Spleen (tissue), 11 donors: ENCODE data around the gene CHODL. TPM values are rescaled to one million over a fixed set of nuclear protein-coding genes. Genes with fewer than 3 reads are reported as not detected.

Experiments used
- DNase-seq: peaks from one replicate; pipeline ENCODE4 v3.0.0-alpha.2; 2020
- H3K27ac ChIP-seq, 8 donors: fragments of 200-600 bp; sonication (generic) in 7 of 8; 1 replicate in 4 of 8; 2 replicates in 4 of 8; pipeline versions ENCODE4 v1.5.0 to v1.8.0; 2016 to 2021; ENCODE audit warnings: inconsistent platforms in 4 of 8, mild to moderate bottlenecking in 4 of 8, moderate library complexity in 1 of 8
- H3K27me3 ChIP-seq, 7 donors: fragments of 200-600 bp; sonication (generic) in 6 of 7; replicated peaks in 1 of 7; 1 replicate in 4 of 7; 2 replicates in 3 of 7; pipeline versions ENCODE4 v1.5.0 to v1.8.0; 2016 to 2021; ENCODE audit warnings: inconsistent platforms in 3 of 7, mild to moderate bottlenecking in 1 of 7
- H3K36me3 ChIP-seq, 6 donors: fragments of 200-600 bp; sonication (generic) in 5 of 6; 1 replicate in 4 of 6; 2 replicates in 2 of 6; pipeline versions ENCODE4 v1.5.0 to v1.8.0; 2016 to 2021; ENCODE audit warnings: inconsistent platforms in 2 of 6
- H3K4me1 ChIP-seq, 6 donors: fragments of 200-600 bp; sonication (generic) in 5 of 6; 1 replicate in 3 of 6; 2 replicates in 3 of 6; pipeline versions ENCODE4 v1.5.0 to v1.8.0; 2016 to 2021; ENCODE audit warnings: inconsistent platforms in 3 of 6
- H3K4me3 ChIP-seq, 8 donors: fragments of 200-600 bp; sonication (generic) in 7 of 8; 1 replicate in 4 of 8; 2 replicates in 4 of 8; pipeline versions ENCODE4 v1.5.0 to v1.8.0; 2016 to 2021; ENCODE audit warnings: inconsistent platforms in 4 of 8, mild to moderate bottlenecking in 4 of 8, moderate library complexity in 2 of 8
- H3K9me3 ChIP-seq, 8 donors: fragments of 200-600 bp; sonication (generic) in 7 of 8; 1 replicate in 4 of 8; 2 replicates in 4 of 8; pipeline versions ENCODE4 v1.5.0 to v1.8.0; 2016 to 2021; ENCODE audit warnings: inconsistent platforms in 4 of 8
- POLR2A ChIP-seq, 3 donors: fragments of 450-650 bp; IDR thresholded peaks; one replicate each; pipeline ENCODE4 v1.5.1; 2017; ENCODE audit warnings: antibody characterized with exemption in 3 of 3, mild to moderate bottlenecking in 1 of 3
- POLR2AphosphoS5 ChIP-seq, 3 donors: sonication (generic); formaldehyde crosslinking; IDR thresholded peaks; one replicate each; pipeline ENCODE4 v1.5.1; 2017; ENCODE audit warnings: antibody characterized with exemption in 3 of 3
- WGBS, 5 donors: extraction: QIAGEN DNeasy Blood & Tissue Kit in 3 of 5; methylation state at CpG; one replicate each; pipeline versions ENCODE4 v1.1.5 to v1.1.7; 2013 to 2018; 5-methylcytosine and 5-hydroxymethylcytosine counted together
- intact Hi-C: fragments of 100-400 bp; cut with DNase I; formaldehyde crosslinking; loops from one replicate; pipeline ENCODE4 v1.15.0; 2023; ENCODE audit warnings: low total_unique reads
- polyA plus RNA-seq, 3 donors: library from polyadenylated mRNA; stranded (reverse); fragments of 200-250 nt; gene quantifications; one replicate each; pipeline ENCODE4 v1.2.1, GENCODE V29; 2013
- total RNA-seq, 7 donors: library from RNA; depleted of rRNA in 3 of 7; stranded (reverse); fragments of >200 nt in 3 of 7; fragmentation: NEBNext Ultra II Directional in 4 of 7; extraction: Animal tissue kit (Norgen Biotek cat#: 25700) in 4 of 7; gene quantifications; one replicate each; pipeline versions ENCODE4 v1.1.0 to v1.2.1, GENCODE V29; 2016 to 2021
- TF ChIP-seq, protein P1 (sequence below), 11 experiments: fragments of 200-600 bp in 7 of 11; fragments of 450-650 bp in 4 of 11; sonication (generic) in 4 of 11; IDR thresholded peaks in 8 of 11; conservative IDR thresholded peaks in 3 of 11; 1 replicate in 7 of 11; 2 replicates in 4 of 11; pipeline versions ENCODE4 v1.4.0 to v1.8.0; 2016 to 2021; ENCODE audit warnings: antibody characterized with exemption in 11 of 11, inconsistent platforms in 4 of 11, mild to moderate bottlenecking in 1 of 11
- donor health status: healthy with polysubstance abuse.
- donor health status: DM: no; HTN: no; CAD: no; lungs with moderate emphysema.
- donor health status: DM: no; HTN: no; CAD: no.
- donor health status: Bipolar disorder and iron deficiency.
- donor health status: healthy.
- donor health status: DM: no; HTN: no; CAD: no.
- donor health status: DM: yes; HTN: yes; CAD: no.

Gene CHODL
- total and polyA plus RNA-seq, 10 donors = 1.2 to 17.3 (median 4.4) TPM

DNA sequence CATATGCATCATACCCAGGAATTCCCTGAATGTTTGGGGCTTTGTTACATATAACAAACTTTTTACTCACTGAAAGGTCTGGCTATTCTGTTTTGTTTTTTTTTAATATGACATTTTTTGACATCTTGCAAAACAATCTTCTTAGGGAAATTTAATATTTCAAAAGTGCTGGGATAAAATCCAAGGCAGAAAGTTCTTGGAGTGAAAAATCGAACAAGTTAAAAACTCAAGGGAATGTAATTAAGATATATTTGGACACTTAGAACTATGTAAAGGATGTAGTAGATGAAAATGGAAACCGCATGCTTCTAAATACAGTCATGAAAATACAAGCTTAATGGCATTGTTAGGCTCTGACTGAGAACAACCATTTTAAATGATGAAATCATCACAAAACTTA is 8.6 kb downstream of the CHODL start:
- WGBS, 5 donors = 67 to 85% (median 80%) methylated on average over 2 of the region's 2 CpGs
- intact Hi-C loops = no loop called here
- H3K9me3 ChIP-seq = no peaks in the 10 kb centered on the region
- H3K36me3 ChIP-seq = no peaks in the 10 kb centered on the region
- H3K4me3 ChIP-seq = no peak overlapping the region
- no peak for DNase-seq
- H3K27ac ChIP-seq = peak overlapping the region in 4 of 8 donors; percentile 1 to 44 (median 28)
- TF ChIP-seq, protein P1, sequence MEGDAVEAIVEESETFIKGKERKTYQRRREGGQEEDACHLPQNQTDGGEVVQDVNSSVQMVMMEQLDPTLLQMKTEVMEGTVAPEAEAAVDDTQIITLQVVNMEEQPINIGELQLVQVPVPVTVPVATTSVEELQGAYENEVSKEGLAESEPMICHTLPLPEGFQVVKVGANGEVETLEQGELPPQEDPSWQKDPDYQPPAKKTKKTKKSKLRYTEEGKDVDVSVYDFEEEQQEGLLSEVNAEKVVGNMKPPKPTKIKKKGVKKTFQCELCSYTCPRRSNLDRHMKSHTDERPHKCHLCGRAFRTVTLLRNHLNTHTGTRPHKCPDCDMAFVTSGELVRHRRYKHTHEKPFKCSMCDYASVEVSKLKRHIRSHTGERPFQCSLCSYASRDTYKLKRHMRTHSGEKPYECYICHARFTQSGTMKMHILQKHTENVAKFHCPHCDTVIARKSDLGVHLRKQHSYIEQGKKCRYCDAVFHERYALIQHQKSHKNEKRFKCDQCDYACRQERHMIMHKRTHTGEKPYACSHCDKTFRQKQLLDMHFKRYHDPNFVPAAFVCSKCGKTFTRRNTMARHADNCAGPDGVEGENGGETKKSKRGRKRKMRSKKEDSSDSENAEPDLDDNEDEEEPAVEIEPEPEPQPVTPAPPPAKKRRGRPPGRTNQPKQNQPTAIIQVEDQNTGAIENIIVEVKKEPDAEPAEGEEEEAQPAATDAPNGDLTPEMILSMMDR (IDR thresholded peaks at IDR 0.05 in 8 of 11, conservative IDR thresholded peaks at IDR 0.05 in 3 of 11) = no peak
- no peak for TF ChIP-seq POLR2AphosphoS5 (IDR thresholded peaks at IDR 0.05)
- no peak for TF ChIP-seq POLR2A (IDR thresholded peaks at IDR 0.05)
- H3K4me1 ChIP-seq = no peaks in the 10 kb centered on the region
- H3K27me3 ChIP-seq = no peaks in the 10 kb centered on the region

DNA sequence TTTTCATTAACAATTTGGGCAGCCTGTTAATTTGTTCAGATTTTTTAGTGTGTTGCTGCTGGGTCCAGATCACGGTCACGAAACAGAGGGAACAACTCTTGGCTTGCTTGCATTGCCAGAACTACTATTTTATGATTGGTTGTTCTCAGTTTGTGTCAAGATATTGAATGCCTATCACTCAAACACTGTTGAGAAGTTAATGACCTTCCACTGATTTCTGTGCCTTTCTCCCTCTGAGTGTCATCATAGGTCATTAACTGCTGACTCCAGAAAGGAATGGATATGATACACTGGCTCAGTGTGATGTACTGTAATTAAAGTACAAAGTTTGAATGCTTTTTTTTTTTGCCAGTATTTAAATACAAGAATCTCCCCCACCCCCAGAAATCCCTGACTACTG is 9.2 kb downstream of the CHODL start:
- H3K4me1 ChIP-seq = no peaks in the 10 kb centered on the region
- H3K36me3 ChIP-seq = no peaks in the 10 kb centered on the region
- DNase-seq = no peak
- H3K4me3 ChIP-seq = no peak overlapping the region
- intact Hi-C loops = no loop called here
- H3K27ac ChIP-seq = peak overlapping the region in 4 of 8 donors; percentile 1 to 44 (median 28)
- 77 to 82% (median 79%) methylated on average over 2 of the region's 2 CpGs for WGBS, 5 donors
- no peaks in the 10 kb centered on the region for H3K9me3 ChIP-seq
- TF ChIP-seq POLR2AphosphoS5 (IDR thresholded peaks at IDR 0.05) (no peak), POLR2A (IDR thresholded peaks at IDR 0.05) (no peak)
- TF ChIP-seq, protein P1 (IDR thresholded peaks at IDR 0.05 in 8 of 11, conservative IDR thresholded peaks at IDR 0.05 in 3 of 11) = no peak
- no peaks in the 10 kb centered on the region for H3K27me3 ChIP-seq

DNA sequence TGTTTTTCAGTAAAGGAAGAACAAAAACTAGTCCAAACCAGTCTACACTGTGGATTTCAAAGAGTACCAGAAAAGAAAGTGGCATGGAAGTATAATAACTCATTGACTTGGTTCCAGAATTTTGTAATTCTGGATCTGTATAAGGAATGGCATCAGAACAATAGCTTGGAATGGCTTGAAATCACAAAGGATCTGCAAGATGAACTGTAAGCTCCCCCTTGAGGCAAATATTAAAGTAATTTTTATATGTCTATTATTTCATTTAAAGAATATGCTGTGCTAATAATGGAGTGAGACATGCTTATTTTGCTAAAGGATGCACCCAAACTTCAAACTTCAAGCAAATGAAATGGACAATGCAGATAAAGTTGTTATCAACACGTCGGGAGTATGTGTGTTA is 21.3 kb downstream of the CHODL start:
- Histone ChIP-seq H3K27me3 (no peaks in the 10 kb centered on the region), H3K9me3 (no peaks in the 10 kb centered on the region), H3K36me3 (no peaks in the 10 kb centered on the region), H3K4me3 (no peak overlapping the region), H3K27ac (no peak overlapping the region), H3K4me1 (no peaks in the 10 kb centered on the region)
- intact Hi-C loops = loop anchor here (10.0 kb wide), 1 partner anchor 221 kb away; no protein-coding TSS in a partner anchor
- TF ChIP-seq POLR2AphosphoS5 (IDR thresholded peaks at IDR 0.05) (no peak), POLR2A (IDR thresholded peaks at IDR 0.05) (no peak)
- TF ChIP-seq, protein P1 (IDR thresholded peaks at IDR 0.05 in 8 of 11, conservative IDR thresholded peaks at IDR 0.05 in 3 of 11) = no peak
- 85 to 96% (median 90%) methylated on average over 2 of the region's 2 CpGs for WGBS, 5 donors
- DNase-seq = no peak

DNA sequence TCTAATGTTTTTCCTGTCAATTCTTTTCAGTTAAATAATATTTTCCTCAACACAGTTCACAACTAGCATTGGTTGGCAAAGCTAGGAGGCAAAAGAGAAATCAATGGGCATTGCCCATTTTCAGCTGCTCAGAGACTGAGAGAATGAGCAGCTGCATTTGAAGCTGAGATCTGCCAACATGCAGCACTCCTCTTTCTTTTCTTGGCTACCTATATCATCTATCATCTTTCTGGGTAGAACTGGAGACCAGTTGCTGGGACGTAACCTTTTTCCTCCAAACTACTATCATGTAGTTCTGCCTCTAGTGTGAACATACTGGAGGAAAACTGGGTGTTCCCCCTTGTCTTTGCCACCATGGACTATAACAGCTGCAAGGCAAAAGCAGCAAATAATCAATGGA is 22.9 kb downstream of the CHODL start:
- no peaks in the 10 kb centered on the region for H3K27me3 ChIP-seq
- no peak overlapping the region for H3K27ac ChIP-seq
- no peaks in the 10 kb centered on the region for H3K36me3 ChIP-seq
- TF ChIP-seq POLR2A (IDR thresholded peaks at IDR 0.05) (no peak), POLR2AphosphoS5 (IDR thresholded peaks at IDR 0.05) (no peak)
- TF ChIP-seq, protein P1 (IDR thresholded peaks at IDR 0.05 in 8 of 11, conservative IDR thresholded peaks at IDR 0.05 in 3 of 11) = no peak
- H3K4me1 ChIP-seq = no peaks in the 10 kb centered on the region
- H3K9me3 ChIP-seq = no peaks in the 10 kb centered on the region
- DNase-seq = no peak
- intact Hi-C loops = loop anchor here (10.0 kb wide), 1 partner anchor 223 kb away; no protein-coding TSS in a partner anchor
- WGBS, 5 donors = 87 to 100% (median 92%) methylated on average over 1 of the region's 1 CpG
- H3K4me3 ChIP-seq = no peak overlapping the region
